Stimulated activated CD4-positive, alpha-beta T cell treated with anti-CD3 and anti-CD28 coated beads, Interleukin-12 subunit alpha, Interleukin-12 subunit beta, amount 100 ng/mL, for 4 hours (primary cell): ENCODE results near the gene LMX1A.

ENCODE experiments used
- DNase-seq: peaks from one replicate; pipeline ENCODE4 v3.0.0-alpha.2; 2020

The LMX1A gene

DNA sequence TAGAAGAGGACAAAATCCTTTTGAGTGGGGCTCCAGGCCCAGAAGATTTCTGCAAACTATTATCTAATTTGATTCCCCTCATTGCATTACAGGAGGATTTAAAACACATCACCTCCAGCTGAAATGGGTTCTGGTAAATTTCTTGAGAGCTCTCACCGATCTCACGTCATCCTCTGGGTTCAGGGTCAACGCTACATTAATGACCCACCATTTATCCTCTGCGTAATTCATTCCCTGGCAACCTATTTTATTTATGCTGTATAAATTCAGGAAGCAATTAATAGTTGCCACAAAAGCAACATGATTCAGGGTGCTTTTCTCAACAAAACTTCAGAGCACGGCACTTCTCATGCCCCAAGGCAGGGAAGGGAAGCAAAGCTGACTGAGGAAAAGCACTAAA, 38.9 kb downstream of the LMX1A start:
- DNase-seq = no peak

DNA sequence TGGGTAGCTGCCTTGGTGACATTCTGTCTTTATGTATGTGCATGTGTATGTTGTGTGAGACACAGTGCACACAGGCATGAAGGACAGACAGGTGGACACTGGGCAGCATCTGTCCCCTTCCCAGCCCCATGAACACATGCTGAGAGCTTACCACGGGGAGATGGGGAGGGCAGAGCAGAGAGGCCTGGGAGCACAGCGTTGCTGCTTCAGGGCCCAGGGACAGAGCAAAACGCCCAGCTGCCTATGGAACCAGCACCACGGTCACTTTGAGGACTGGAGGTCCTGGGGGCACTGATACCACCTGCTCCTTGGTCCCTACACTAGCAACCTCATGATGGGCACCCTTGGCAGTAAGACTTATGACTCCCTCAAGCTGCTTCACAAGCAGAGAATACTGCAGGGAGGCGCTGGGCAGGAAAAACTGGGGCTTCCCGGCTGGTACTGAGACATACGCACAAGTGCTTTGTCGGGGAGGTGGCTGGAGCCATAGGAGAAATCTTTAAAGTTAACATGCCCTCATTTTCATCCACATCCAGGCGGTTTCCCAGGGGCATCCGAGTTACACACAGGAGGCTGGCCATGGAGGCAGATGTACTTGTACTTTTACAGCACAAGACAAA, 40.3 kb downstream of the LMX1A start:
- DNase-seq = no peak

DNA sequence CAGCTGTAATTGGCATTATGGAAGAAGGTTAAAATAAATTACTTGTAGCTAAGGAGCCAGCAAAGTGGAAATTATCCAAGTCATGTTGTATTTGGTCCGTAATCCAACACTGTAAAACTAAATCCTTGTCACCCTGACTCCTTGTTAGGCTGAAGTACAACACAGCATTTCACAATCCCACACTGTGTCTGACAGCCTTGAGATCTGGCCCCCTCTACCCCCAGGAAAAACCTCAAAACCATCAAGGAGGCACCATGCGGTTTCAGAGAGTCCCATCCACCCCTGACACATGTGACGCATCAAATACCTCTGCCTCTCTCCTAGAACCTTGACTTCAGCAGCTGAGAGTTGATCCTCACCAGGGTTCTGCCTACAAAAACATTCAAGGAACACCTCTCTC, 41.0 kb downstream of the LMX1A start:
- no peak for DNase-seq

DNA sequence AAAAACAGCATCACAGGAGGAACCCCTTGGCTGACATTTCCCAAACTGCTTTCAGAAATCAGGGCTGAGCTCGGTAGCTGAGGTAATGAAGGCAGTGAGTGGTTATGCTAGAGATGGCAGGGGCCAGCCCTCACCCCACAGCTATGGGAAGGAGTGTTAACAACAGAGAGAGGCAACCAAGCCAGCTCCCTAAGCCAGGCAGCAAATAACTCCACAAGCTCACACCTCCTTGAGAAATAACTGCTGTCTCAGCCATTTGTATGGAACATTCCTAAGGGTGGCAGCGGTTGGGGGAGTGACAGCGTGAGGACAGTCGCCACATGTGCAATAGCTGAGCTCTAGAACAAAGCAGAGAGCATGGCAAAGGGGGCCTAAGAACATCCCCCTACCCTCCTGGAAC, 42.6 kb downstream of the LMX1A start:
- DNase-seq = no peak

DNA sequence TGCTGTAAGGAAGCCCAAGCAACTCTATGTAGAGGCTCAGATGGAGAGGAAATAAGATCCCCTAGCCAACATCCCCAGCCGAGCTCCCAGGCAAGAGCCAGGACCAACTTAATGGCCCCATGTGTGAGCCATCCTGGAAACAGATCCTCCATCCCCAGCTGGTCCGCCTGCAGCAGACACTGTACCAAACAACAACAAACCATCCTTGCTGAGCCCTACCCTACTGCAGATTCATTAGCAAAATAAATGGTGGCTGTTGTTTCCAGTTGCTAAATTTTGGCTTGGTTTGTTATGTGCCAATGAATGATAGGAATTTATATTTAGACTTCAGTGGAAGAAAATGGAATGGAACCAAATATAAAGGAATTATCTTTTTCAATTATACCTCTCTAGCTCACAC, 43.9 kb downstream of the LMX1A start:
- no peak for DNase-seq

DNA sequence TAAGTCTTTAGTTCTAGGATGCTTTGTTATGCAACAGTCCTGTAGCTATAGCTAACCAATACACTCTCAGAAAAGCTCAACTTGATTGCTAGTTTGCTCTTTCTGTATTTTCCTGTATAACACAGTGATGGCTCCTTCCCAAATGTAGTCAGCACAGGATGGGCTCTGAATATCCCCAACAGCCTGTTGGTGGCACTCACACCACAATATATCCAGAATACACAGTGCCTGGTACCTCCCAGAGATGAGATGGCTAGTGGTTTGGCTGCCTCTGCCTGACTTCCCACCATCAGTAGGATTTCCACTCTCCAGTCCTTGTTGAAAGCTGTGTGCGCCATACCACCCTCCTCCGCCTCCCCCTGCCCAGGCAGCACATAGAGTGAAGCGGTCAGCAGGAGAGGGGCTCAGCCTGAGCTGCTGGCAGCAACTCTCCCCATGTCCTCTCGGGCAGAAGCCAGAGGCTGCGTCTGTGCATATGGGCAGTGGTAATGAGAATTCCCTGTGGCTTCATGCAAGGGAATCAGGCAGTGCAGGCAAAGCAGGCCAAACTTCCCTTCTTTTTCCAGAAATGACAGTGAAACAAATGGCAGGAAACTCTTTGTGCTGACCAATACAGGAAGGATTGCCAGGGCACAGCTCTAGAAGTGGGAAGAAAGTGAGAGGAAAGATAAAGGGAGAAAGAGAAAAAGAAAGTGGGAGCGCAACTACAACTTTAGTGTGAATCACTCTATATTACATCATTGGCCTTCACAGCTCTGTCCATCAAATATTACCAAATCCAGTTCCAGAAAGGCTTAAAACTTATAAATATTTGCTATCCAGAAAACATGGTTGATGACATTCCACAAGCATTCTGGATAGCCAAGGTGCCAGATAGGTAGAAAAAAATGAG, 49.7 kb downstream of the LMX1A start:
- DNase-seq = no peak

DNA sequence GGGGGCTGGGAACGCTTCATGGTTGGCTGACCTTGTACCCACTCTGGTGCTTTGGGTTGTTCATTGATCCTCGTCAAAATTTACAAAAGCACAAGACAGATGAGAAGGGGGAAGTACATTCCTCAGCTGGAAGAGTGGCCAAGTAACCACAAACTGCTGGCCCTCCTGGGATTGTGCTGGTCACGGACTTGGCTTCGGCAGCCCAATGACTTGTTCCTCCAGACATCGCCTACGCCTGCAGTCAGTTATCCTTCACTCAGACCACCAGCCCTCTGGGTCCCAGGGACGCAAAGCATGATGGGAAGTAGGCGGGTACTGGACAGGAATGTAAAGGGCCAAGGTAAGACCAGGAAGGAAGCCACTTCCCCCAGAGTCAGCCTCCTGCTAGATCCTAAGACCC, 53.1 kb downstream of the LMX1A start:
- DNase-seq = no peak

DNA sequence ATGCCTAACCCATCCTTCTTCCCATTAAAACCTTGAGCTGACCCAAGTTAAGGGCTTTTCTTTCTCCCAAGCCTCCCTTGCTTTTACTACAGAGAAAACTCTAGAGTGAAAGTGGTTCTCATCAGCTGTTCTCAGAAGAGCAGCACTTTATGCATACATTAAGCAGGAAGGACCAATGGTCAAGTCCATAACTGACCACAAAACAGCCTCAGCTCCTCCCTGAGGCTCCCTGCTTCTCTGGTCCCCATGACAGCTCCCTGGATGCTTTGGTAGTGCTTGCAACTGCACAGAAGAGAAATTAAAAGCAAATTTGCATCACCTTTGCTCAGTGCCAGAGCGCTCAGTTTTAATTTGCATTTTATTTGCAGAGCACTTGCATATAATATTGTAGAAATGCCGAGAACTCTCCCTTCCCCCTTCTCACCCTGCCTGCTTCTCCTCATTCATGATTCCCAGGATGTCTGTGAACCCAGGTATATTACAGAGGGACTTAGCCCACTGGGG, 56.1 kb downstream of the LMX1A start:
- no peak for DNase-seq

DNA sequence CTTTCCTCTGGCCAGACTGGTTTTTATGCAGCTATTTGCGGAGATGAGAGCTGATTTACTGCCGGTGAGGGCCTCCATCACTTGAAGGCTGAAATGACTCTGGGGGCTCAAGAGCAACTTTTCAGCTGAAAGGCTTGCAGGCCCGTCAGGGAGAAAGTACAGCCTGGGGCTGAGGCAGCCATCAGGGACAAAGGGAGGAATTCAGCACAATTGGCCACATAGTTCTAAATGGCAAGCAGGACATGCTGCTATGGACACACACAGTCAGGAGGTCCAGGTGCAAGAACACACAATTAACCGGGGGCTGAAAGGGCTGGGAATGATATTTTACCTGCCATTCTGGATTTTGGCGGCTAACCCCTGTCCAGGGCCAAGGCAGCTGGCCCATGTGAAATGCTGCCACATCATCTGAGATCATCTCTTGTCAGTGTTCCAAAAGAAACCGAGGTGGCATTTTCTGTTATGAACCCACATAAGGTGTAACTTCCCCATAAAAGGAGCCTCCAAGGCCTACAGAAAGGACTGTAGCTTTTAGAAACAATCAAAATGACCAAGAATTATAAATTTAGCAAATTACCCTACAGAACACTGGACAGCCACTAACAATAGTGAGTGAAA, 58.2 kb downstream of the LMX1A start:
- DNase-seq = no peak

DNA sequence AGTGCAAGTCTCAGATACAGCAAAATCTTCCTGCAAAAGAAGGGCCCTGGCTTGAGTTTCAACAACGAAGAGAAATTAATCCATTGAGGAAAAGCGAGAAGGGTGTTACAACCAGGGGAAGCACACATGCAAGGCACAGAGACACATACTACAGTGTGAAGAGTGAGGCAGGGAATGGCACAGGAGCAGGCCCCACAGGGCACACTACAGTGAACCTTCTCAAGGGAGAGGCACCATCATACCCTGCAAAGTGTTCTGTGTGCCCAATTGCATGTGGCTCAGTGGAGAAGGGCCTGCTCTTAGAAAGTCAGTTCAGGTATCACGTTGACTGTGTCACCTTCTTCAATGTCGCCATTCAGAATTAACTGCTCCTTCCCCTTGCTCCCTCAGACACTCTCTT, 60.3 kb downstream of the LMX1A start:
- no peak for DNase-seq

DNA sequence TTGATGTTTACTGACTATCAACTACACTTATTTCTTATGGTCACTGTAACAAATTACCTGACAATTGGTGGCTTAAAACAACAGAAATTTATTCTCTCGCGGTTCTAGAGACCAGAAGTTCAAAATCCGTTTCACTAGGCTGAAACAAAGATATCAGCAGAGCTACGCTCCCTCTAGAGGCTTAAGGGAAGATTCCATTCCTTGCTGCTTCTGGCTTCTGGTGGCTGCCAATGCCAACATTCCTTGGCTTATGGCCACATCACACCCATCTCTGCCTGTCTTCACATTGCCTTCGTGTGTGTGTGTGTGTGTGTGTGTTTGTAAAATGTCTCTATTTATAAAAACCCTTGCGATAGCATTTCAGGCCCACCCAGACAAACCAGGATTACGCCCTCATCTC, 66.4 kb downstream of the LMX1A start:
- no peak for DNase-seq

DNA sequence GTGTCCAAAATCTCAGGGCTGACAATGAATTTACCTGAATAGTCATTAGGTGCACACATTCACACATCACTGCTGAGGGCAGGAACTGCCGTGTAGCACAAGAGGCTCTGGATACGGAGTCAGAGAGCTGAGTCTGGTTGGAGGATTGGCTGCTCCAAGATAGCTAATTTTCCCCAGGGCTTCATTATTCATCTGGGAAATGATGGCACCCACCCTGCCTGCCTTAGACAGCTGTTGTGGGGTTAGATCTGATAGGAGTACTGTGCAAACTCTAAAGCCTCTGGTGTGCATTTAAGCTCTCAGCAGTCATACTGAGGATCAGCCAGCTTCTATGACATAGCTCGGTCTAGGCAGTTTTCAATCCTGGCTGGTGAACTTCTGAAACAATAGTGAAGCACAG, 67.0 kb downstream of the LMX1A start:
- no peak for DNase-seq

DNA sequence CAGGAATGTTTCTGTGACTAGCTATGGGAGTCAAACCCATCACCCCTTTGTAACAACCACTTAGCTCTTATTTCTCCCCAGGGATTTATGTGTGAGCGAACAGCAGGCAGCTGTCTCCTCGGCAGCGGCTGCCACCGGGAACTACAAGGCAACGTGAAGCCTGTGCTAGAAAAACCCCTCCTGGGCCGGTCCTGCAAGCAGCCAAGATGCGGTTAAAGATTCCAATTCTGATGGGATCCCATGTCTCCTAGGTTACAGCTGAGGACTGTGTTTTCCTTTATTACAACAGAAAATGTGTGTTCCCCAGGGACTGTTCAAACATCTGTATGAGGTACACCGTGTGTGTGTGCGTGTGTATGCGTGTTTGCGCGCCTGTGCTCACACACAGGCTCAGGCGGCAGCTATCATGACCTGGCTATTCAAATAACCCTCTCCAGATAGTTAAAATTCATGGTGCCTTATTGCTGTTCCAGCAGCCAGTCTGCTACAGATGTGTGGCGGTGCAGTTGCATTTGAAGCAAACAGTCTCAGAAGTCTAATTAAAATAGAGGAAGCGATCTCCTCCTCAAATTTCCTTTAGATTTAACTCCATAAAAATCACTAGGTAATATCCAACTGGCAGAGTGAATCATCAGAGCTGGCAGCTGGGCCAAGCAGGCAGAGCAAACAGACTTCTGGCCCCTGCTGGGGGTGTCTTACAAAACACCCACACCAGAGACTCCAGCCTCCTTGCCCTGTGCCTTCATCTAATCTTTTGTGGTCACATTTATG, 68.0 kb downstream of the LMX1A start:
- no peak for DNase-seq

DNA sequence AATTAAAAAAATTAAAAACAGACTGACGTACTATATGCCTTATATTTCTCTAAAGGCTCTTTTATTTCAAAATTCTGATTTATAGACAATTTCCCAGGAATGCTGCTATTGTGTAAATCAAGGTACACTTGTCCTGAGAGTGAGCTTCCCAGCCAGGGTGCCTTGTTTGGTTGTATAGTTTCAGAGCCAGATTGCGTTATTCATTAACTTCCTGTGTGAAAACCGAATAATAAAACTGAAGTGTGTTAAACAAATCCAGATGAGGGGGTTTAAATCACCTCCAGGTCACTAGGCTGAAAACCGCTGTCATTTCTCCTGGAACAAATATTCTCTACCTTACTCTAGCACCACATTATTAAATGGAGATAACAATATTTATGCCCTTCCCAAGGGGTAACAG, 68.7 kb downstream of the LMX1A start:
- no peak for DNase-seq

DNA sequence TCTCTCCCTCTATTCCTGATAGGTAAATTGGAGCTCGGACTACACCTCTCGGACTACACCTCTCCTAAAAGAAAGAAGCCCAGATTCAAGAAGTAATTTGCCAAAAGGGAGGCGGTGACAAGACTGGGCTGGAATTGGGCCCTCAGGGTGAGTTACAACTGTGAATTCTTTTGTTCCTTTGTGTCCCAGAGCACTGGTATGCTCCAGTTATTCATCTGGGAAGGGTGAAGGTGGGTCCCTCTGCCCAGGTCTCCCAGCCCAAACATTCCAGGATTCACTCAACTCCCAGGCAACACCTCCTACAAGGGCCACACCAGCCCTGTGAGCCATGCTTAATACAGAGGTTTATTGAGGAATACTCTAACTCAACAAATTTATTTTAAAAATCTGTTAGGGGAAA, 69.2 kb downstream of the LMX1A start:
- no peak for DNase-seq

DNA sequence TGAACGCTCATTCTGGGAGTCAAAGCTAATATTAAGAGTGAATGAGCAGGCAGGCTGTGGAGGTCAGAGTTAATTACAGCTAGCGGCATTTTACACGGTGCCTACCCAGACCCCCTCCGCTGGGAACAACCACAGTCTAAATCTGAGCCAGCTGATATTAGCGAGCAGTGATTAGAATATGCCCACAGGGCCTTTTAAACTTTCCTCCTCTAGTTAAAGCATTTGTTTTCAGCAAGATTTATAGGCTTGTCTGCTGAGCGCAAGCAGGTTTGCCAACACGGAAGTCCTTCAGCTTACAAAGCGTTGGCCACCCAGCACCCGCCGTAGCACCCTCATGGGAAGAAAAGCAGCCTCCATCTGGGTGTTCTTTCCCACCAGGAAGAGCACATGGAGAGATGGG, 72.1 kb downstream of the LMX1A start:
- DNase-seq = no peak

DNA sequence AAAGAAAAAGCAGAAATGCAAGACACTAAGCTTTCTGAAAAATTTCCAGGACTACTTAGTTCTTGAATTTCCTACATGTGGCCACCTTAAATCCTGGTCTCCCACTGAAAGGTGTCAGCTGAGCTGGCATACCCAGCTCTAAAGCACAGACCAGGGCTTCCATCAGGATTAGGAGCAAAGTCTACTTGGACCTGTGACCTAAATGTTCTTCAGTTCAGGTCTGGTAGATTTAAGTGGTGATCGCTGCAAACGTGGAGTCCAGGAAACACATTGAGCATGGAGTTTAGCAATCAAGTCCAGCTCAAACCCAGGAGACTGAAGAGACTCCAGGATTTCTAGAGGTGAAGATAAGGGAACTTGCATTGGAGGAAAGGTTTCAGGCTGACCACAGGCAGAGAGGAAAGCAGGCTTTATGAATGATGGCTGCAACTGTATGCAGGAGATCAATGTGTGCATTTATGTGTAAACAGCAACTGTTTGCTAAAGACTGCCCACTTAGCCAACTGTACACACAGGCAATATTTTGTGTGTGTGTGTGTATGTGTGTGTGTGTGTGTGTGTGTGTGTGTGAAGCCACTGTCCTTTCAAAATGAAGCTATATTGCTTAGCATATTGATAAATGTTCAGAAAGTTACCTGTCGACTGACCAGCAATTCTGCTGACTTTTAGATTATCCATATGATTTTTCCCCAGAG, 75.2 kb downstream of the LMX1A start:
- DNase-seq = no peak

DNA sequence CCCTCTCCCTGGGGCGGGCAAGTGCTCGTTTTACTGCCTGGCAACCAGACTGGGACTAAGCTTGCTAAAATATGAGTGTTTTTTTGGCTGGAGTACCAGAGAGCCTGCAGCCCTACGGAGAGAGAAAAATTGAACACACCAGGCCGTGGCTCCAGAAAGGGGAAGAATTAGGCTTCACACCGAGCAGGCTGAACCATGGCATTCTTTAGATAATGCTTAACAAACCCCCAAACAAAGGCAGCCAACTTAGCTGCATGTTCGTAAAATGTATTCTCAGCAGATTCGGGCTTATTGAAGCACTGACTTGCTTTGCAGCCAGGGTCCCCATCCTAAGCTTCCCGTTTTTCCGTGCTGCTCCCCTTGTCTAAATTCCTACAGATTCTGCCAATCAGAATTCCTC, 76.6 kb downstream of the LMX1A start:
- DNase-seq = no peak

DNA sequence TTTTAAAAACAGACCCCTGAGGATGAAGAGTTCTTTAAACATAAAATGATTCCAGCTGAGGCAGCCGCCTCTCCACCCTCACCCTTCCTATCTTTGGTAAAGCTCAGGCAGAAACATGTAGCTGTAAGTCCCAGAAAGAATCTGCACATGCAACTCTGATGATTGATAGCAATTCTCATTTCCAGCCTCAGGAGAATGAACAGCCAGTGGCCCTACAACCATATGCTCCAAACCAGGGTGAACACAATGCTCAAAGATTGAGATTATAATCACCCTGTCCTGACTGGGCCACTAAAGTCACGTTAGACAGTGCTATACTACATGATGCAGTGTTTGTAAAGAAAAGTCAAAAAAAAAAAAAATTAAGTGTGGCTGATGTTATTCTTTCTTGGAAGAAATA, 80.2 kb downstream of the LMX1A start:
- no peak for DNase-seq

DNA sequence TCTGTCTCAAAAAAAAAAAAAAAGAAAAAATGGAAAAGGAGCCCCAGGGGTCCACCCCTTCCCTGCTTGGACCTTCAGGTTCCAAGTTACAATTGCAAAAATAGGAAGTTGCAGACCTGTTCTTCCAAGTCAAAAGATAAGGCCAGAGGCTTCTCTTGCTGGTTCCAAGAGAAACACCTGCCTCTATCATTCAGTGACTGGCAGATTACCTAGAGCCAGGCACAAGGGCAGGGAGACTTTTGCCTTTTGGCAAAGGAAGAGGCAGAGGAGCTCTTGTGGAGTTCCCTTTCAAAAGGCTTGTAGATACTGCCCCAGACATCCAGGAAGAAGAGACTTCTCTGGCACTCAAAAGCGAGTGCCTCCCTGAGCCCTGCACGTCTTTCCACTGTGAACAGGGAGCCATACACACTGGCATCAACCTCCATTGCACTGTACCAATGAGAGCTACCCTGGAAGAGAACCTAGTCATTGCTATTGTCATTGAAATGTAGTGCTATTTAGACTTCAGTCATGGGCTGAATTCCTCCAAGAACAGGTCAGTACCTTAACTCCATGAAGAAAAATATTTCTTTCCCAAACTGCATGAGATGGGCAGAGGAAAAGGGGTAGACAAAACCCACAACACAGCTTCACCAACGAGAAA, 91.2 kb downstream of the LMX1A start:
- no peak for DNase-seq

DNA sequence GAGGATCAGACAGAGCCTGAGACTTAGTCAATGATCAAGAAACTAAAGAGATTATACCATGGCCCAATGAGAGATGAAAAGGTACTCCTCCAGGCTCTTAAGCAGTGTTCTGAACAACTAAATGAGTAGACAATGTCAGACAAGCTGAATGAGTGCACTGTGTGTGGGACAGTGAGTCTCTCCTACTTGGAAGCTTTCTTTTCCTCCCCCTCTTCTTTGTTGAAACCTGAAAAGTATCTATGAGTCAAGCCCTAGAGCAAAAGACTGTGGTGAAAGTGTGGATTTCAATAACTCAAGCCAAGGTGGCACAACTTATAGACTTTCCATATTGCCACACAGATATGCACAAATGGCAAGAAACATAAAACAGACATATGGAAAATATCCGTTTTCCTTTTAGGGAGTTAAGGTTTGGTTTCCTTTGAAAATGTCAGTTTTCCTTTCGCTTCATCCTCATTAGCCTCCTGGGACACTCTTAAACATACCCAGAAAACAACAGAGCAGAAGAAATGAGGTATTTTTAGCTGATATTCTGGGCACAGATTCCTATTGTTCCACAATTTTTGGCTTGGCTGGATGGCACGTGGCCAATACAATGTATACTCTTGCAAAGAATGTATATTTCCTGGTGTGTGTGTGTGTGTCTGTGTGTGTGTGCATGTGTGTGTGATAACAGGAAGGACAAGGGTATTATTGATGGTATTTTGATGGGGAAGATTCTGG, 96.6 kb downstream of the LMX1A start:
- no peak for DNase-seq
